Measurements from ENCODE around the gene AMZ2. TPM values are rescaled to one million over a fixed set of nuclear protein-coding genes. Genes with fewer than 3 reads are reported as not detected.

AMZ2 gene
- total and polyA plus RNA-seq, 2 of the 8 experiments (the other 6 are each of a cell fraction or from before 2014, with no cell fraction given), result 49.5 to 71.0 TPM

GRCh38 chr17:68247445-68248198, at the start of gene AMZ2 (continued):
- TF ChIP-seq RAD21 (IDR thresholded peaks at IDR 0.05 in 1 of 2, conservative IDR thresholded peaks at IDR 0.05 in 1 of 2; ENCODE audit: low read depth in 2 of 2, low read length in 2 of 2) (no peak), EGR1 (IDR thresholded peaks at IDR 0.05; ENCODE audit: borderline replicate concordance, low read depth, low read length) (peak; percentile 96), TBP (IDR thresholded peaks at IDR 0.05; ENCODE audit: low read depth, low read length) (peak; percentile 67), JUND (IDR thresholded peaks at IDR 0.05; ENCODE audit: low read length) (no peak), PHF8 (conservative IDR thresholded peaks at IDR 0.05; ENCODE audit: low read depth, low read length) (peak; percentile 87), SP1 (IDR thresholded peaks at IDR 0.05; ENCODE audit: low read depth, low read length) (no peak), BACH1 (IDR thresholded peaks at IDR 0.05; ENCODE audit: low read length) (peak; percentile 84), POLR2A (IDR thresholded peaks at IDR 0.05; ENCODE audit: control extremely low read depth in 1 of 2, low read depth in 2 of 2, low read length in 2 of 2) (peak; percentile 76 to 82), KDM1A (IDR thresholded peaks at IDR 0.05; ENCODE audit: borderline replicate concordance, low read length) (no peak), SIX5 (IDR thresholded peaks at IDR 0.05; ENCODE audit: low read depth, low read length) (no peak), CHD2 (IDR thresholded peaks at IDR 0.05; ENCODE audit: low read length) (0 out of 2 replicates have a peak, but pooled peaks have one; percentile 9), BCL11A (IDR thresholded peaks at IDR 0.05; ENCODE audit: low read depth in 2 of 2, low read length in 2 of 2) (no peak), EZH2 (IDR thresholded peaks at IDR 0.05; ENCODE audit: low read depth, low read length, severe bottlenecking) (no peak), CBX8 (IDR thresholded peaks at IDR 0.05; ENCODE audit: borderline replicate concordance, low read depth, low read length) (no peak), POLR2AphosphoS5 (IDR thresholded peaks at IDR 0.05; ENCODE audit: low read depth, low read length) (peak; percentile 62; the same call in 1 of the 2 replicates), BRCA1 (IDR thresholded peaks at IDR 0.05; ENCODE audit: low read depth, low read length) (no peak)

Measured in H1 (cell line).